HG03196 (cell line): ENCODE results near the gene PAF1.

Source experiments
- ATAC-seq: cut with Tn5 transposase; IDR thresholded peaks from one replicate; pipeline ENCODE4 v1.9.1; 2021; ENCODE audit not compliant: unreplicated experiment

Gene PAF1

GRCh38 chr19:39417463-39418181 is 26.7 kb upstream of the PAF1 start:
- no peak for ATAC-seq

GRCh38 chr19:39416152-39417120 is 25.5 kb upstream of the PAF1 start:
- no peak for ATAC-seq

- ATAC-seq = no peak
These were observed 24.5 kb upstream of the PAF1 start for GRCh38 chr19:39415111-39416046.

GRCh38 chr19:39413911-39414608 is 23.2 kb upstream of the PAF1 start:
- ATAC-seq = no peak

- no peak for ATAC-seq
These were observed 22.5 kb upstream of the PAF1 start for GRCh38 chr19:39413272-39413910.

GRCh38 chr19:39412867-39413271 is 22.0 kb upstream of the PAF1 start:
- no peak for ATAC-seq

- ATAC-seq = peak; percentile 47
These were observed 21.4 kb upstream of the PAF1 start, which contains the start of gene PLEKHG2 for GRCh38 chr19:39412100-39412866. Gene PLEKHG2 (plus strand): TSS chr19:39412669. CDS start chr19:39414087, 1,418 bp downstream.

GRCh38 chr19:39411832-39412099 is 20.9 kb upstream of the PAF1 start:
- ATAC-seq = peak; percentile 29

GRCh38 chr19:39411081-39411831 is 20.4 kb upstream of the PAF1 start:
- no peak for ATAC-seq

- no peak for ATAC-seq
These were observed 19.9 kb upstream of the PAF1 start for GRCh38 chr19:39410831-39411080.

GRCh38 chr19:39410017-39410830 is 19.3 kb upstream of the PAF1 start:
- ATAC-seq = no peak

- ATAC-seq = no peak
These were observed 18.5 kb upstream of the PAF1 start for GRCh38 chr19:39409208-39410016.

GRCh38 chr19:39408392-39409207 is 17.7 kb upstream of the PAF1 start:
- ATAC-seq = no peak

- ATAC-seq = no peak
These were observed 16.9 kb upstream of the PAF1 start for GRCh38 chr19:39407660-39408391.

GRCh38 chr19:39407410-39407659 is 16.4 kb upstream of the PAF1 start:
- no peak for ATAC-seq
